Tibial nerve (tissue), 4 donors: ENCODE results near the gene RIBC1. TPM values are rescaled to one million over a fixed set of nuclear protein-coding genes. Genes with fewer than 3 reads are reported as not detected.
A peak's percentile ranks its signal among the peaks of the same experiment; 100 is the strongest.

ENCODE experiments used
- DNase-seq, 2 donors: peaks; one replicate each; pipeline ENCODE4 v3.0.0-alpha.2; 2019; ENCODE audit warnings: low spot score in 2 of 2
- H3K27ac ChIP-seq, 4 donors: fragments of 200-600 bp; sonication (generic) in 3 of 4; one replicate each; pipeline ENCODE4 v1.5.1; 2017 to 2019; ENCODE audit warnings: mild to moderate bottlenecking in 1 of 4
- H3K27me3 ChIP-seq, 2 donors: fragments of 200-600 bp; sonication (generic) in 1 of 2; one replicate each; pipeline versions ENCODE4 v1.5.1 to v1.6.0; 2017 to 2019
- H3K36me3 ChIP-seq, 3 donors: fragments of 200-600 bp; sonication (generic); one replicate each; pipeline ENCODE4 v1.5.1; 2018 to 2019
- H3K4me1 ChIP-seq, 4 donors: fragments of 200-600 bp; sonication (generic) in 3 of 4; one replicate each; pipeline ENCODE4 v1.5.1; 2017 to 2019
- H3K4me3 ChIP-seq, 4 donors: fragments of 200-600 bp; sonication (generic) in 3 of 4; one replicate each; pipeline ENCODE4 v1.5.1; 2017 to 2019; ENCODE audit warnings: mild to moderate bottlenecking in 1 of 4, moderate library complexity in 1 of 4
- H3K9me3 ChIP-seq, 4 donors: fragments of 200-600 bp; sonication (generic) in 3 of 4; one replicate each; pipeline ENCODE4 v1.5.1; 2017 to 2019
- CTCF ChIP-seq, 5 experiments: fragments of 200-600 bp in 3 of 5; fragments of 450-650 bp in 2 of 5; sonication (generic) in 3 of 5; IDR thresholded peaks; one replicate each; pipeline ENCODE4 v1.5.1; 2016 to 2019; ENCODE audit warnings: antibody characterized with exemption in 5 of 5, mild to moderate bottlenecking in 3 of 5, moderate library complexity in 2 of 5
- EP300 ChIP-seq, 2 donors: sonication (generic); formaldehyde crosslinking; IDR thresholded peaks; one replicate each; pipeline ENCODE4 v1.6.1; 2017; ENCODE audit warnings: antibody characterized with exemption in 2 of 2, mild to moderate bottlenecking in 1 of 2
- POLR2A ChIP-seq, 2 donors: fragments of 450-650 bp; IDR thresholded peaks; one replicate each; pipeline ENCODE4 v1.6.1; 2017; ENCODE audit warnings: antibody characterized with exemption in 2 of 2, mild to moderate bottlenecking in 2 of 2, moderate library complexity in 2 of 2
- WGBS, 2 donors: methylation state at CpG; one replicate each; pipeline ENCODE4 v1.1.5; 2018; 5-methylcytosine and 5-hydroxymethylcytosine counted together
- total RNA-seq, 4 donors: library from RNA; depleted of rRNA; stranded (reverse); fragments of >200 nt; gene quantifications; one replicate each; pipeline ENCODE4 v1.1.0, GENCODE V29; 2016

RIBC1 gene
- total RNA-seq, 4 donors from 2014 or later, result 0.42 to 2.5 (median 0.44) TPM; not detected in 1

- peak; percentile 16 to 34 (median 24) for TF ChIP-seq CTCF (IDR thresholded peaks at IDR 0.05)
- TF ChIP-seq POLR2A (IDR thresholded peaks at IDR 0.05), result no peak
- Histone ChIP-seq H3K27ac (no peak overlapping the region), H3K9me3 (no peaks in the 10 kb centered on the region), H3K27me3 (peaks cover 0 to 47% of the 10 kb centered on the region in 2 donors), H3K4me1 (peaks cover 0 to 4% (median 0%) of the 10 kb centered on the region in 4 donors), H3K36me3 (no peaks in the 10 kb centered on the region), H3K4me3 (no peak overlapping the region)
- DNase-seq, result no peak
- 18 to 19% methylated on average over 5 to 6 of the region's 6 CpGs for WGBS, 2 donors
Measured at GRCh38 chrX:53445977-53446376, 23.3 kb downstream of the RIBC1 start.

- Histone ChIP-seq H3K4me1 (no peaks in the 10 kb centered on the region), H3K27ac (no peak overlapping the region), H3K4me3 (no peak overlapping the region), H3K9me3 (no peaks in the 10 kb centered on the region), H3K27me3 (peaks cover 0 to 33% of the 10 kb centered on the region in 2 donors), H3K36me3 (no peaks in the 10 kb centered on the region)
- TF ChIP-seq CTCF (IDR thresholded peaks at IDR 0.05) (no peak), POLR2A (IDR thresholded peaks at IDR 0.05) (no peak), EP300 (IDR thresholded peaks at IDR 0.05) (no peak)
- no peak for DNase-seq
- WGBS, 2 donors, result 86 to 100% methylated on average over 2 of the region's 2 CpGs
Measured at GRCh38 chrX:53447441-53447840, 24.8 kb downstream of the RIBC1 start.

- Histone ChIP-seq H3K4me1 (no peaks in the 10 kb centered on the region), H3K27ac (no peak overlapping the region), H3K4me3 (no peak overlapping the region), H3K36me3 (no peaks in the 10 kb centered on the region), H3K27me3 (peaks cover 0 to 32% of the 10 kb centered on the region in 2 donors), H3K9me3 (no peaks in the 10 kb centered on the region)
- no peak for TF ChIP-seq POLR2A (IDR thresholded peaks at IDR 0.05)
- TF ChIP-seq EP300 (IDR thresholded peaks at IDR 0.05), result no peak
- TF ChIP-seq CTCF (IDR thresholded peaks at IDR 0.05), result no peak
- DNase-seq, result no peak
- WGBS, 2 donors, result 83 to 84% methylated on average over 2 to 3 of the region's 3 CpGs
Measured at GRCh38 chrX:53449632-53450031, 27.0 kb downstream of the RIBC1 start.

- Histone ChIP-seq H3K27ac (no peak overlapping the region), H3K9me3 (no peaks in the 10 kb centered on the region), H3K36me3 (no peaks in the 10 kb centered on the region), H3K4me1 (no peaks in the 10 kb centered on the region), H3K4me3 (no peak overlapping the region), H3K27me3 (peaks cover 0 to 33% of the 10 kb centered on the region in 2 donors)
- DNase-seq, result no peak
- TF ChIP-seq POLR2A (IDR thresholded peaks at IDR 0.05), result no peak
- no peak for TF ChIP-seq CTCF (IDR thresholded peaks at IDR 0.05)
- no peak for TF ChIP-seq EP300 (IDR thresholded peaks at IDR 0.05)
Measured at GRCh38 chrX:53452812-53453211, 30.1 kb downstream of the RIBC1 start.

- Histone ChIP-seq H3K4me3 (no peak overlapping the region), H3K27ac (no peak overlapping the region), H3K36me3 (no peaks in the 10 kb centered on the region), H3K9me3 (no peaks in the 10 kb centered on the region), H3K4me1 (no peaks in the 10 kb centered on the region), H3K27me3 (peaks cover 0 to 32% of the 10 kb centered on the region in 2 donors)
- TF ChIP-seq POLR2A (IDR thresholded peaks at IDR 0.05), result no peak
- no peak for TF ChIP-seq CTCF (IDR thresholded peaks at IDR 0.05)
- TF ChIP-seq EP300 (IDR thresholded peaks at IDR 0.05), result no peak
- WGBS, 2 donors, result 48 to 70% methylated on average over 3 of the region's 3 CpGs
- no peak for DNase-seq
Measured at GRCh38 chrX:53456254-53456653, 33.6 kb downstream of the RIBC1 start.
